Lung (tissue), 12 donors: Measurements from ENCODE around the gene TPRA1. TPM values are rescaled to one million over a fixed set of nuclear protein-coding genes. Genes with fewer than 3 reads are reported as not detected.

Source experiments
- ATAC-seq: fragments of 200-7000 bp; cut with Tn5 transposase; one replicate; pipeline ENCODE4 v1.9.1; 2020; ENCODE audit warnings: moderate number of reproducible peaks; ENCODE audit not compliant: insufficient read depth, low FRiP score
- DNase-seq, 3 donors: peaks; one replicate each; pipeline ENCODE4 v3.0.0-alpha.2; 2013 to 2017
- H3K27ac ChIP-seq, 2 donors: one replicate each; pipeline ENCODE4 v1.5.1; 2013; ENCODE audit warnings: mild to moderate bottlenecking in 2 of 2, moderate library complexity in 2 of 2, control low read depth in 1 of 2, inconsistent platforms in 1 of 2, low read depth in 1 of 2, low read length in 1 of 2
- H3K27me3 ChIP-seq, 3 donors: one replicate each; pipeline ENCODE4 v1.5.1; 2013; ENCODE audit warnings: low read length in 2 of 3; ENCODE audit not compliant: control insufficient read depth in 3 of 3, insufficient read depth in 3 of 3
- H3K36me3 ChIP-seq, 4 donors: one replicate each; pipeline ENCODE4 v1.5.1; 2013; ENCODE audit warnings: low read length in 4 of 4, mild to moderate bottlenecking in 1 of 4, moderate library complexity in 1 of 4; ENCODE audit not compliant: control insufficient read depth in 4 of 4, insufficient read depth in 4 of 4
- H3K4me1 ChIP-seq, 5 donors: one replicate each; pipeline ENCODE4 v1.5.1; 2013; ENCODE audit warnings: low read length in 5 of 5, mild to moderate bottlenecking in 2 of 5, moderate library complexity in 1 of 5; ENCODE audit not compliant: control insufficient read depth in 5 of 5, insufficient read depth in 5 of 5
- H3K4me3 ChIP-seq: one replicate; pipeline ENCODE4 v1.5.1; 2013; ENCODE audit warnings: mild to moderate bottlenecking, control low read depth, moderate library complexity
- H3K9ac ChIP-seq, 2 donors: one replicate each; pipeline ENCODE4 v1.5.1; 2013; ENCODE audit warnings: low read length in 2 of 2, control low read depth in 1 of 2; ENCODE audit not compliant: insufficient read depth in 1 of 2
- H3K9me3 ChIP-seq, 4 donors: one replicate each; pipeline ENCODE4 v1.5.1; 2013; ENCODE audit warnings: low read length in 3 of 4, mild to moderate bottlenecking in 1 of 4, moderate library complexity in 1 of 4; ENCODE audit not compliant: control insufficient read depth in 4 of 4, insufficient read depth in 3 of 4
- CTCF ChIP-seq: IDR thresholded peaks from 2 replicates; pipeline ENCODE4 v1.5.1; 2012; ENCODE audit warnings: mild to moderate bottlenecking; ENCODE audit errors: control extremely low read depth, extremely low read depth
- WGBS, 2 donors: extraction: QIAGEN DNeasy Blood & Tissue Kit; methylation state at CpG; one replicate each; pipeline ENCODE4 v1.1.7; 2013; 5-methylcytosine and 5-hydroxymethylcytosine counted together
- polyA plus RNA-seq, 2 donors: library from polyadenylated mRNA; stranded (reverse); fragments of 200-250 nt; gene quantifications; one replicate each; pipeline ENCODE4 v1.2.1, GENCODE V29; 2013
- total RNA-seq, 2 donors: library from RNA; depleted of rRNA in 1 of 2; stranded (reverse); fragments of >200 nt in 1 of 2; gene quantifications; one replicate each; pipeline ENCODE4 v1.2.1, GENCODE V29; 2014 to 2021
- donor health status: control.
- donor health status: control.
- donor health status: Bipolar disorder and iron deficiency.
- donor health status: healthy.
- donor health status: DM: yes; HTN: yes; CAD: no.

TPRA1 gene
- total and polyA plus RNA-seq, 4 donors, result 28.9 to 53.2 (median 38.0) TPM

- ATAC-seq, result no peak
- no peak for DNase-seq
- TF ChIP-seq CTCF, result no peak
These were observed 43.4 kb downstream of the TPRA1 start for GRCh38 chr3:127546970-127547733.

GRCh38 chr3:127546554-127546953 is 44.0 kb downstream of the TPRA1 start:
- Histone ChIP-seq H3K4me3 (no peak overlapping the region), H3K36me3 (no peaks in the 10 kb centered on the region), H3K27ac (no peak overlapping the region), H3K27me3 (no peaks in the 10 kb centered on the region), H3K4me1 (peaks cover 0 to 14% (median 0%) of the 10 kb centered on the region in 5 donors), H3K9ac (no peak overlapping the region), H3K9me3 (no peaks in the 10 kb centered on the region)
- 83 to 85% methylated on average over 6 of the region's 6 CpGs for WGBS, 2 donors
- DNase-seq (no peak), ATAC-seq (no peak)
- no peak for TF ChIP-seq CTCF

More at GRCh38 chr3:127546970-127547733, 43.4 kb downstream of the TPRA1 start:
- 23 to 27% methylated on average over 12 to 24 of the region's 24 CpGs for WGBS, 2 donors
- no peaks in the 10 kb centered on the region for H3K36me3 ChIP-seq
- H3K27me3 ChIP-seq, result no peaks in the 10 kb centered on the region
- peak overlapping the region in 1 of 2 donors; percentile 55 for H3K27ac ChIP-seq
- no peak overlapping the region for H3K4me3 ChIP-seq
- H3K4me1 ChIP-seq, result peaks cover 0 to 14% (median 0%) of the 10 kb centered on the region in 5 donors
- H3K9ac ChIP-seq, result no peak overlapping the region
- no peaks in the 10 kb centered on the region for H3K9me3 ChIP-seq

GRCh38 chr3:127545711-127546457 is 44.6 kb downstream of the TPRA1 start:
- no peaks in the 10 kb centered on the region for H3K27me3 ChIP-seq
- H3K4me3 ChIP-seq, result no peak overlapping the region
- WGBS, 2 donors, result 90 to 91% methylated on average over 14 of the region's 14 CpGs
- no peaks in the 10 kb centered on the region for H3K9me3 ChIP-seq
- peaks cover 0 to 14% (median 0%) of the 10 kb centered on the region in 5 donors for H3K4me1 ChIP-seq
- no peak for TF ChIP-seq CTCF
- H3K36me3 ChIP-seq, result no peaks in the 10 kb centered on the region
- H3K9ac ChIP-seq, result no peak overlapping the region
- H3K27ac ChIP-seq, result no peak overlapping the region
- ATAC-seq, result no peak
- DNase-seq, result no peak
